ENCODE data around the gene DDX24. TPM values are rescaled to one million over a fixed set of nuclear protein-coding genes. Genes with fewer than 3 reads are reported as not detected.

The DDX24 gene
- total RNA-seq, 2 experiments from 2014 or later = 81.5 to 172 TPM

DNA sequence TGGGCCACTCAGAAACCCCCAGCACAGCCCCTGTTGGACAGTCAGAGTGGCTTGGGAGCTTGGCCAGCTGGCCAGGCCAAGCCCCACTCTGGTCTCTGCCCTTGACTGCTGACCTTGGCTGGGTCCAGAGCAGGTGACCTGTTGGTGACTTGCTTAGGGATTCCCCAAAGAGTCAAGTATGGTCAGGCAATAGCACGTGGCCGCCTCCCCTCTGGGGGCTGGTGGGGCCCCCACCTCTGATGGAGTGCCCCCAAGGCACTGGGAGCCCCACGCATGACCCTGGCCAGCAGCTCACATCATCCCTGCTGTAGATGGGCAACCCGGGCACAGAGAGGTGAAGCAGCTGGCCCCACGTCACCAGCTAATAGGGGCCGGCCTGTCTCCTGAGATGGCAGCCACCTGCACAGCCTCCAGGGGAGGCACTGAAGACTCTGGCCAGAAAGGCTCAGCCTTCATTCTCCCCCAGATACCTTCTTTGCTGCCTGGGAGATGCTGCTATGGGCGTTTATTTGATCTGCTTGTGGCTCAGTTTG, 82.1 kb downstream of the DDX24 start:
- H2AFZ ChIP-seq (ENCODE audit: low read length) = no peak overlapping the region
- no peak for TF ChIP-seq EZH2phosphoT487 (IDR thresholded peaks at IDR 0.05; ENCODE audit: borderline replicate concordance, low read depth, low read length)
- TF ChIP-seq, protein P1, sequence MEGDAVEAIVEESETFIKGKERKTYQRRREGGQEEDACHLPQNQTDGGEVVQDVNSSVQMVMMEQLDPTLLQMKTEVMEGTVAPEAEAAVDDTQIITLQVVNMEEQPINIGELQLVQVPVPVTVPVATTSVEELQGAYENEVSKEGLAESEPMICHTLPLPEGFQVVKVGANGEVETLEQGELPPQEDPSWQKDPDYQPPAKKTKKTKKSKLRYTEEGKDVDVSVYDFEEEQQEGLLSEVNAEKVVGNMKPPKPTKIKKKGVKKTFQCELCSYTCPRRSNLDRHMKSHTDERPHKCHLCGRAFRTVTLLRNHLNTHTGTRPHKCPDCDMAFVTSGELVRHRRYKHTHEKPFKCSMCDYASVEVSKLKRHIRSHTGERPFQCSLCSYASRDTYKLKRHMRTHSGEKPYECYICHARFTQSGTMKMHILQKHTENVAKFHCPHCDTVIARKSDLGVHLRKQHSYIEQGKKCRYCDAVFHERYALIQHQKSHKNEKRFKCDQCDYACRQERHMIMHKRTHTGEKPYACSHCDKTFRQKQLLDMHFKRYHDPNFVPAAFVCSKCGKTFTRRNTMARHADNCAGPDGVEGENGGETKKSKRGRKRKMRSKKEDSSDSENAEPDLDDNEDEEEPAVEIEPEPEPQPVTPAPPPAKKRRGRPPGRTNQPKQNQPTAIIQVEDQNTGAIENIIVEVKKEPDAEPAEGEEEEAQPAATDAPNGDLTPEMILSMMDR (conservative IDR thresholded peaks at IDR 0.05; ENCODE audit: low read length) = no peak
- H3K4me1 ChIP-seq (ENCODE audit: insufficient read depth, low read length, poor library complexity, severe bottlenecking) = peaks cover 9% of the 10 kb centered on the region
- ChIA-PET CTCF (ENCODE audit: unreplicated experiment) (interaction anchor here (1.1 to 3.2 kb wide), 4 partner anchors 28 to 62 kb away, joined by 3 to 23 read pairs (median 6); no protein-coding TSS in a partner anchor), POLR2A (interaction anchor here (0.8 kb wide), 1 partner anchor 15 kb away, joined by 3 read pairs; no protein-coding TSS in a partner anchor)
- intact Hi-C loops (cut with micrococcal nuclease; ENCODE audit: unreplicated experiment) = no loop called here
- BruUV-seq (replicated peaks) = no TSS peak
- H3K79me2 ChIP-seq (ENCODE audit: insufficient read depth, low read depth, low read length) = no peaks in the 10 kb centered on the region
- H3K9me3 ChIP-seq (ENCODE audit: low read length) = no peaks in the 10 kb centered on the region
- no peaks in the 10 kb centered on the region for H3K9me2 ChIP-seq (ENCODE audit: insufficient read depth, low read length)
- H3K36me3 ChIP-seq (ENCODE audit: insufficient read depth, low read length) = no peaks in the 10 kb centered on the region
- no peak overlapping the region for H3K4me3 ChIP-seq (ENCODE audit: low read depth, low read length, poor library complexity, severe bottlenecking)
- H3K27ac ChIP-seq (ENCODE audit: low read depth, low read length, poor library complexity, severe bottlenecking) = no peak overlapping the region
- H3K4me2 ChIP-seq (ENCODE audit: low read length) = no peak overlapping the region
- no peak for DNase-seq (ENCODE audit: low spot score)
- no peaks in the 10 kb centered on the region for H4K20me1 ChIP-seq (ENCODE audit: insufficient read depth, low read length)

Other genes starting within 250 kb of the DDX24 start
- gene FAM181A, start 153.9 kb downstream of the DDX24 start, total RNA-seq (2014; rRNA removed; shearing (Covaris generic)) = not detected in 2 replicates
- gene FAM181A, start 153.9 kb downstream of the DDX24 start, total RNA-seq (2022) = not detected in 2 replicates
- gene ASB2, start 104.6 kb downstream of the DDX24 start, total RNA-seq (2014; rRNA removed; shearing (Covaris generic)) = 15.0 and 21.7 TPM in 2 replicates
- gene ASB2, start 104.6 kb downstream of the DDX24 start, total RNA-seq (2022) = 16.1 and 23.6 TPM in 2 replicates
- not detected in 2 replicates for gene CCDC197, start 83.9 kb downstream of the DDX24 start, total RNA-seq (2014; rRNA removed; shearing (Covaris generic))
- gene CCDC197, start 83.9 kb downstream of the DDX24 start, total RNA-seq (2022) = not detected in 2 replicates
- gene OTUB2, start 54.9 kb downstream of the DDX24 start, total RNA-seq (2014; rRNA removed; shearing (Covaris generic)) = 0.28 and 0.44 TPM in 2 replicates
- gene OTUB2, start 54.9 kb downstream of the DDX24 start, total RNA-seq (2022) = 0.48 and 0.84 TPM in 2 replicates
- 40.0 and 49.0 TPM in 2 replicates for gene IFI27L1, start 108 bp upstream of the DDX24 start, total RNA-seq (2014; rRNA removed; shearing (Covaris generic))
- 61.5 and 63.4 TPM in 2 replicates for gene IFI27L1, start 108 bp upstream of the DDX24 start, total RNA-seq (2022)
- 0.63 and 0.90 TPM in 2 replicates for gene IFI27, start 29.5 kb upstream of the DDX24 start, total RNA-seq (2014; rRNA removed; shearing (Covaris generic))
- gene IFI27, start 29.5 kb upstream of the DDX24 start, total RNA-seq (2022) = 1.3 and 1.5 TPM in 2 replicates
- 94.2 and 102 TPM in 2 replicates for gene IFI27L2, start 48.4 kb upstream of the DDX24 start, total RNA-seq (2014; rRNA removed; shearing (Covaris generic))
- gene IFI27L2, start 48.4 kb upstream of the DDX24 start, total RNA-seq (2022) = 52.6 and 55.1 TPM in 2 replicates
- gene PPP4R4, start 93.1 kb upstream of the DDX24 start, total RNA-seq (2014; rRNA removed; shearing (Covaris generic)) = 0.54 and 1.7 TPM in 2 replicates
- gene PPP4R4, start 93.1 kb upstream of the DDX24 start, total RNA-seq (2022) = 0.93 and 1.00 TPM in 2 replicates
- not detected in 2 replicates for gene SERPINA10, start 212.1 kb upstream of the DDX24 start, total RNA-seq (2014; rRNA removed; shearing (Covaris generic))
- gene SERPINA10, start 212.1 kb upstream of the DDX24 start, total RNA-seq (2022) = not detected in 2 replicates
- not detected in 2 replicates for gene SERPINA6, start 242.1 kb upstream of the DDX24 start, total RNA-seq (2014; rRNA removed; shearing (Covaris generic))
- not detected in 2 replicates for gene SERPINA6, start 242.1 kb upstream of the DDX24 start, total RNA-seq (2022)

Data from OCI-LY7 (cell line).